HFF-Myc (cell line): ENCODE results near the gene ENKD1.

Source experiments
- DNase-seq: peaks from one replicate; pipeline ENCODE4 v3.0.0-alpha.2; 2011; ENCODE audit warnings: low read depth; ENCODE audit errors: extremely low read depth
- H3K4me3 ChIP-seq: replicated peaks from 2 replicates; pipeline ENCODE4 v1.5.1; 2011; ENCODE audit warnings: low read depth, mild to moderate bottlenecking, control low read depth, low read length
- CTCF ChIP-seq: IDR thresholded peaks from 2 replicates; pipeline ENCODE4 v1.5.1; 2012; ENCODE audit warnings: mild to moderate bottlenecking, low read depth, low read length, control low read depth; ENCODE audit errors: missing control alignments

Gene ENKD1

GRCh38 chr16:67675579-67675935 lies 9.0 kb upstream of the ENKD1 start:
- TF ChIP-seq CTCF, result no peak
- DNase-seq, result no peak
- no peak overlapping the region for H3K4me3 ChIP-seq

- no peak overlapping the region for H3K4me3 ChIP-seq
- DNase-seq, result no peak
- TF ChIP-seq CTCF, result no peak
Observed at GRCh38 chr16:67674851-67675578, 8.5 kb upstream of the ENKD1 start.

GRCh38 chr16:67673712-67674580 lies 7.4 kb upstream of the ENKD1 start:
- no peak overlapping the region for H3K4me3 ChIP-seq
- no peak for DNase-seq
- no peak for TF ChIP-seq CTCF

- peak; percentile 87 for TF ChIP-seq CTCF
Observed at GRCh38 chr16:67672739-67673662, 6.5 kb upstream of the ENKD1 start.

GRCh38 chr16:67672306-67672705 lies 5.8 kb upstream of the ENKD1 start:
- DNase-seq, result no peak
- no peak for TF ChIP-seq CTCF
- H3K4me3 ChIP-seq, result no peak overlapping the region

More at GRCh38 chr16:67672739-67673662, 6.5 kb upstream of the ENKD1 start:
- H3K4me3 ChIP-seq, result no peak overlapping the region
- no peak for DNase-seq

GRCh38 chr16:67669499-67670101 lies 3.0 kb upstream of the ENKD1 start:
- H3K4me3 ChIP-seq, result no peak overlapping the region
- TF ChIP-seq CTCF, result no peak
- no peak for DNase-seq
